ENCODE results near the gene C1QTNF2. TPM values are rescaled to one million over a fixed set of nuclear protein-coding genes. Genes with fewer than 3 reads are reported as not detected.

The C1QTNF2 gene
- total and polyA plus RNA-seq, 2 of the 4 experiments (the other 2 are of a cell fraction) = 0.72 to 1.2 TPM

DNA sequence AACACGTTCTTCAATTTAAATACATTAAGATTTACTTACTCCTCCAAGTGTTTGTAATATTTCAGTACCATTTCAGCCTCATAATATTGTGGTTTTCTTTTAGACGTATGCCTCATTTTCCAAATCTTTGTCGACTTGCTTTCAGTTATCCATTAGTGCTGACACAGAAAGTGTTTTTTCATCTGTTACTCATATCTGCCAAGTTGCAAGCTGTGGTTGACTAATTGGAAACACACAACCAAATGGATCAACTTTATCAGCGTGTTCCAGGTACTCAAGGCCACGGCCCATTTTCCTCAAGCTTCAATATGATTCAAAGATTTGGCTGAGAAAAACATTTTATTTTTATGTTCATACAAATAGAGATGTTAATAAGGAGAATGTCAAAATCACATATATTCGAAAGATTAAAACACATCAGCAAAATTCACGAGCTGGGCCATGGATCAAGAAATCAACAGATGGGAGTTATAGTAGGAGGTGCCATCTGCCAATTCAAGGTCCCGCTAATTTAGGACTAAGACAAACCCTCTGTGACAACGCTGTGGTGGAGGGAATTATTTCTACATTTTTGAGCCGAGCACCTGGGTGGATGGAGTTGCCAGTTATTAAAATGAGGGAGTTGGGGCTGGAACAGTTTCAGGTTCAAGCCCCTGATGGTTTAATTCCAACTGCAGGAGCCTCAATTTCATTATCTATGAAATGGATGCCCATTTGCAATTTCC lies 30.9 kb downstream of the C1QTNF2 start:
- H4K5ac ChIP-seq (ENCODE audit: low read depth, low read length) = no peak overlapping the region
- TF ChIP-seq BHLHE40 (IDR thresholded peaks at IDR 0.05; ENCODE audit: low read depth, low read length) (no peak), RFX5 (IDR thresholded peaks at IDR 0.05; ENCODE audit: low read depth, low read length) (no peak), POLR2A (IDR thresholded peaks at IDR 0.05; ENCODE audit: low read depth, low read length) (no peak), MAFK (IDR thresholded peaks at IDR 0.05; ENCODE audit: low read depth, low read length) (no peak), FOS (IDR thresholded peaks at IDR 0.05; ENCODE audit: low read depth, low read length) (no peak), RAD21 (IDR thresholded peaks at IDR 0.05; ENCODE audit: low read length) (no peak), NFE2L2 (IDR thresholded peaks at IDR 0.05; ENCODE audit: low read depth, low read length) (no peak), MAZ (IDR thresholded peaks at IDR 0.05; ENCODE audit: borderline replicate concordance, low read depth, low read length) (no peak), CHD1 (IDR thresholded peaks at IDR 0.05; ENCODE audit: low read depth, low read length) (no peak), CEBPB (IDR thresholded peaks at IDR 0.05; ENCODE audit: low read depth, low read length) (no peak), RCOR1 (IDR thresholded peaks at IDR 0.05; ENCODE audit: insufficient replicate concordance, low read length) (no peak), SMC3 (IDR thresholded peaks at IDR 0.05; ENCODE audit: low read depth, low read length) (no peak), MXI1 (IDR thresholded peaks at IDR 0.05; ENCODE audit: borderline replicate concordance, low read depth, low read length) (no peak)
- TF ChIP-seq, protein P1, sequence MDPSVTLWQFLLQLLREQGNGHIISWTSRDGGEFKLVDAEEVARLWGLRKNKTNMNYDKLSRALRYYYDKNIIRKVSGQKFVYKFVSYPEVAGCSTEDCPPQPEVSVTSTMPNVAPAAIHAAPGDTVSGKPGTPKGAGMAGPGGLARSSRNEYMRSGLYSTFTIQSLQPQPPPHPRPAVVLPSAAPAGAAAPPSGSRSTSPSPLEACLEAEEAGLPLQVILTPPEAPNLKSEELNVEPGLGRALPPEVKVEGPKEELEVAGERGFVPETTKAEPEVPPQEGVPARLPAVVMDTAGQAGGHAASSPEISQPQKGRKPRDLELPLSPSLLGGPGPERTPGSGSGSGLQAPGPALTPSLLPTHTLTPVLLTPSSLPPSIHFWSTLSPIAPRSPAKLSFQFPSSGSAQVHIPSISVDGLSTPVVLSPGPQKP (IDR thresholded peaks at IDR 0.05; ENCODE audit: borderline replicate concordance, low read depth, low read length) = no peak
- TF ChIP-seq, protein P2, sequence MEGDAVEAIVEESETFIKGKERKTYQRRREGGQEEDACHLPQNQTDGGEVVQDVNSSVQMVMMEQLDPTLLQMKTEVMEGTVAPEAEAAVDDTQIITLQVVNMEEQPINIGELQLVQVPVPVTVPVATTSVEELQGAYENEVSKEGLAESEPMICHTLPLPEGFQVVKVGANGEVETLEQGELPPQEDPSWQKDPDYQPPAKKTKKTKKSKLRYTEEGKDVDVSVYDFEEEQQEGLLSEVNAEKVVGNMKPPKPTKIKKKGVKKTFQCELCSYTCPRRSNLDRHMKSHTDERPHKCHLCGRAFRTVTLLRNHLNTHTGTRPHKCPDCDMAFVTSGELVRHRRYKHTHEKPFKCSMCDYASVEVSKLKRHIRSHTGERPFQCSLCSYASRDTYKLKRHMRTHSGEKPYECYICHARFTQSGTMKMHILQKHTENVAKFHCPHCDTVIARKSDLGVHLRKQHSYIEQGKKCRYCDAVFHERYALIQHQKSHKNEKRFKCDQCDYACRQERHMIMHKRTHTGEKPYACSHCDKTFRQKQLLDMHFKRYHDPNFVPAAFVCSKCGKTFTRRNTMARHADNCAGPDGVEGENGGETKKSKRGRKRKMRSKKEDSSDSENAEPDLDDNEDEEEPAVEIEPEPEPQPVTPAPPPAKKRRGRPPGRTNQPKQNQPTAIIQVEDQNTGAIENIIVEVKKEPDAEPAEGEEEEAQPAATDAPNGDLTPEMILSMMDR (conservative IDR thresholded peaks at IDR 0.05; ENCODE audit: low read depth, low read length) = no peak
- TF ChIP-seq, protein P3, sequence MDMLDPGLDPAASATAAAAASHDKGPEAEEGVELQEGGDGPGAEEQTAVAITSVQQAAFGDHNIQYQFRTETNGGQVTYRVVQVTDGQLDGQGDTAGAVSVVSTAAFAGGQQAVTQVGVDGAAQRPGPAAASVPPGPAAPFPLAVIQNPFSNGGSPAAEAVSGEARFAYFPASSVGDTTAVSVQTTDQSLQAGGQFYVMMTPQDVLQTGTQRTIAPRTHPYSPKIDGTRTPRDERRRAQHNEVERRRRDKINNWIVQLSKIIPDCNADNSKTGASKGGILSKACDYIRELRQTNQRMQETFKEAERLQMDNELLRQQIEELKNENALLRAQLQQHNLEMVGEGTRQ (IDR thresholded peaks at IDR 0.05; ENCODE audit: low read depth, low read length) = no peak
- 78 to 100% methylated on average over 1 to 3 of the region's 10 CpGs for WGBS, 2 experiments (ENCODE audit: extremely low coverage in 2 of 2, insufficient read length in 1 of 2)
- CTCF ChIA-PET = no interaction called here
- H2AFZ ChIP-seq (replicated peaks; ENCODE audit: low read length, poor library complexity) = no peak overlapping the region
- H2BK15ac ChIP-seq (ENCODE audit: low read depth, low read length) = no peak overlapping the region
- H3K4me2 ChIP-seq (ENCODE audit: low read depth, low read length) = no peak overlapping the region
- no peak overlapping the region for H3K14ac ChIP-seq (replicated peaks; ENCODE audit: low read depth, low read length)
- ATAC-seq (ENCODE audit: low read depth) (no peak), DNase-seq (no peak)
- H2BK20ac ChIP-seq (ENCODE audit: low read depth, low read length) = no peak overlapping the region
- H3K9me1 ChIP-seq (ENCODE audit: insufficient read depth, low read length) = peaks cover 7% of the 10 kb centered on the region; the same call in 1 of the 2 replicates
- no peak overlapping the region for H3K4ac ChIP-seq (ENCODE audit: low read depth, low read length)
- POLR2A ChIA-PET (ENCODE audit: unreplicated experiment) = no interaction called here
- H3K36me3 ChIP-seq (ENCODE audit: control insufficient read depth, insufficient read depth, low read length) = no peaks in the 10 kb centered on the region
- H3K4me3 ChIP-seq (ENCODE audit: insufficient read depth, low read depth, low read length) = no peak overlapping the region
- no peaks in the 10 kb centered on the region; the same call in 1 of the 2 replicates for H3K27me3 ChIP-seq (ENCODE audit: control insufficient read depth, insufficient read depth, low read length)
- no peak overlapping the region for H3K9ac ChIP-seq (ENCODE audit: low read depth, low read length)
- H2AK9ac ChIP-seq (replicated peaks; ENCODE audit: low read depth, low read length, poor library complexity) = no peak overlapping the region
- in situ Hi-C loops (cut with MboI; ENCODE audit: low sequenced_read_pairs) (loop anchor here (5.0 to 25.0 kb wide), 2 partner anchors 137 to 902 kb away; no protein-coding TSS in a partner anchor), intact Hi-C loops (cut with micrococcal nuclease) (no loop called here), dilution Hi-C loops (cut with HindIII; ENCODE audit: low sequenced_read_pairs, unreplicated experiment) (no loop called here)
- H3K9me3 ChIP-seq (ENCODE audit: control insufficient read depth, insufficient read depth, low read length) = no peaks in the 10 kb centered on the region
- H4K8ac ChIP-seq (ENCODE audit: low read depth in 2 of 2, low read length in 2 of 2) = no peak overlapping the region
- H3K4me1 ChIP-seq (ENCODE audit: control insufficient read depth, insufficient read depth, low read length) = peaks cover 3% of the 10 kb centered on the region; the same call in 1 of the 2 replicates
- no peak overlapping the region for H3K56ac ChIP-seq (ENCODE audit: extremely low read depth, insufficient read depth, low read length)
- no TSS peak for BruUV-seq (replicated peaks)
- no peak overlapping the region for H2AK5ac ChIP-seq (ENCODE audit: low read depth, low read length)
- no peak overlapping the region for H3K23ac ChIP-seq (ENCODE audit: low read depth, low read length)
- H3K79me1 ChIP-seq (ENCODE audit: low read depth in 1 of 2, low read length in 2 of 2) = no peaks in the 10 kb centered on the region
- H2BK120ac ChIP-seq (ENCODE audit: low read depth, low read length) = no peak overlapping the region
- no peak overlapping the region for H3K18ac ChIP-seq (ENCODE audit: low read depth, low read length)
- H2BK5ac ChIP-seq (ENCODE audit: low read depth, low read length, poor library complexity, severe bottlenecking) = no peak overlapping the region
- H4K20me1 ChIP-seq (ENCODE audit: insufficient read depth, low read length) = no peaks in the 10 kb centered on the region
- no peak overlapping the region for H4K91ac ChIP-seq (ENCODE audit: insufficient read depth, low read depth, low read length)
- no peak overlapping the region for H3K27ac ChIP-seq (ENCODE audit: insufficient read depth, low read length)
